GM12873 (cell line): ENCODE data around the gene NAV2.

ENCODE experiments used
- TF ChIP-seq, protein P1 (sequence below): IDR thresholded peaks from 2 replicates; pipeline ENCODE4 v1.5.1; 2012; ENCODE audit warnings: low read depth, mild to moderate bottlenecking, moderate library complexity, low read length, control low read depth; ENCODE audit not compliant: insufficient read depth; ENCODE audit errors: missing control alignments

NAV2 gene

DNA sequence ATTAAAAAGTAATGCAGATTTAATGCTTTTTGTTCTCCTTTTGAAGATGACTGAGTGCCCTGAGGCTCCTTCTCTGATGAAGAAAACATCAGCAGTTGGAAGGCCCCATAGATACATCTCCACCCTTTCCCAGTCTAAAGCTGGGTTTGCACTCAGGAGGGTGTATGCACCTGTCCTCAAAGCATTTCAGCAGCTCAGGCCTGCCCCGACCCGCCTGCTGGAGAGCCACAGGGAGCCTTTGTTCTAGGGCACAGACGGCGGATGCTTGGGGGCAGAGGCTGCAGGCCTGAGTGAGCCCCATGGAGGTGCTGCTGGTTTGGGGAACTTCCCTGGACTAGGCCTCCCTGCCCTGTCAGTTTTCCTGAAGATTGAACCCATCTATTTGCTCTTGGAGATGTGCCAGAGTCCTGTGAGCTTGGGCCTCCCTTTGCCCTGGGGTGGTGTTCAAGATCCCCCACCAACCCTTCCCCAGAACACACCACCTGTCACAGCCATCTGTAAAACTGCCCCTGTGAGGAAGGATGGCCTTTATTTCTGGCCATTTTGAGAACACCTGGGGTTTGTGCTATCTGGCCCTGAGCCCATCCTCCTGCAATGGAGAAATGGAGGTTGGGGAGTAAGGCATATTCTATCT, 160.0 kb downstream of the NAV2 start:
- TF ChIP-seq, protein P1, sequence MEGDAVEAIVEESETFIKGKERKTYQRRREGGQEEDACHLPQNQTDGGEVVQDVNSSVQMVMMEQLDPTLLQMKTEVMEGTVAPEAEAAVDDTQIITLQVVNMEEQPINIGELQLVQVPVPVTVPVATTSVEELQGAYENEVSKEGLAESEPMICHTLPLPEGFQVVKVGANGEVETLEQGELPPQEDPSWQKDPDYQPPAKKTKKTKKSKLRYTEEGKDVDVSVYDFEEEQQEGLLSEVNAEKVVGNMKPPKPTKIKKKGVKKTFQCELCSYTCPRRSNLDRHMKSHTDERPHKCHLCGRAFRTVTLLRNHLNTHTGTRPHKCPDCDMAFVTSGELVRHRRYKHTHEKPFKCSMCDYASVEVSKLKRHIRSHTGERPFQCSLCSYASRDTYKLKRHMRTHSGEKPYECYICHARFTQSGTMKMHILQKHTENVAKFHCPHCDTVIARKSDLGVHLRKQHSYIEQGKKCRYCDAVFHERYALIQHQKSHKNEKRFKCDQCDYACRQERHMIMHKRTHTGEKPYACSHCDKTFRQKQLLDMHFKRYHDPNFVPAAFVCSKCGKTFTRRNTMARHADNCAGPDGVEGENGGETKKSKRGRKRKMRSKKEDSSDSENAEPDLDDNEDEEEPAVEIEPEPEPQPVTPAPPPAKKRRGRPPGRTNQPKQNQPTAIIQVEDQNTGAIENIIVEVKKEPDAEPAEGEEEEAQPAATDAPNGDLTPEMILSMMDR, result no peak

DNA sequence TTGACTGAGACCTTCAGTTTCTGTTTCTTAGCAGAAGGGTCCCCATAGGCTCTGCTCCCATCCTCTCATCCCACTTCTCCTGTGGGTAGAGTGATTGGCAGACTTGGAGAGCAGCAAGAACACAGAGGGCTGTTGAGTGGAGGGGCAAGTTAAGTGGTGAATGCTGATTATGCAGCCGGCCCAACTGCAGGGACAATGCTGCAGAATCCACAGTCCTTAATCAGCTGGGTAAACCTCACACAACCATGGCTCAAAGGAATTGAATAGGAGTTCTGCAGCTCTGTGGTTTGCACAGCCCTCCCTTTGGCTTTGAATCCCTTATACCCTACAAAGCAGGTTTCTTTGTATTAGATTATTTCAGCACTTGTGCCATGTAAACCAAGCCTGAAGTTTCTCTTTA, 161.1 kb downstream of the NAV2 start:
- TF ChIP-seq, protein P1, result no peak

DNA sequence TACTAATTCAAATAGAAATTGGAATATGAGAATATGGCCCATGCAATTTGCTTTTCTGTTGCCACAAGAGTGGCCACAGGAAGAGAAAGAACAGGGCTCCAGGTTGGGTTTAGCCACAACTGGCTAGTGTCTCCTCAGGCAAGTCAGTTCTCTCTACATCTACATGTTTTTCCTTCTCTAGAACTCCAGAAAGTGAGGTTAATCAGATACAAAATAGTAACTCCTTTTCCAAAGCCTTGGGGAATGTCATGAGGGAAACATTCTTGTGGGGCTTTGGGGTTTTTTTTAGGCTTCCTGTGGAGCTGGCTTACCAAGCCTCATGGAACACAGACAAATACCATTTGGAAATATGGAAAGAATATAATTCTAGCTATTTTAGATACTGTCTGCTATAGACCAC, 161.6 kb downstream of the NAV2 start:
- TF ChIP-seq, protein P1, result no peak

DNA sequence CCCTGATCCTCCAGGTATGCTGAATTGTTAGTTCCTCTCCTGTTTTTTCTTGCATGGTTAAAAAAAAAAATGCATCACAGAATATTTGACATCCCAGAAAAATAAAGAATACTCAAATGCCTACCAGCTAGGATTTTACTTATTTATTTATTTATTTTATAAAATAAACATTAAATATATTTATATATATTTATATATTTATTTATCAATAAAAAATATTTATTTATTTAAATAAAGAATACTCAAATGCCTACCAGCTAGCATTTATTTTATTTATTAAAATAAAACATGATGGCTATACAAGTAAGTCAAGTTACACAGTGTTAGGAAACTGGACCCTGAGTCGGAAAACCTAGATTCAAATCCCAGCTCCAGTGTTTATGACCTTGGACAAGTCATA, 164.1 kb downstream of the NAV2 start:
- TF ChIP-seq, protein P1, result no peak

DNA sequence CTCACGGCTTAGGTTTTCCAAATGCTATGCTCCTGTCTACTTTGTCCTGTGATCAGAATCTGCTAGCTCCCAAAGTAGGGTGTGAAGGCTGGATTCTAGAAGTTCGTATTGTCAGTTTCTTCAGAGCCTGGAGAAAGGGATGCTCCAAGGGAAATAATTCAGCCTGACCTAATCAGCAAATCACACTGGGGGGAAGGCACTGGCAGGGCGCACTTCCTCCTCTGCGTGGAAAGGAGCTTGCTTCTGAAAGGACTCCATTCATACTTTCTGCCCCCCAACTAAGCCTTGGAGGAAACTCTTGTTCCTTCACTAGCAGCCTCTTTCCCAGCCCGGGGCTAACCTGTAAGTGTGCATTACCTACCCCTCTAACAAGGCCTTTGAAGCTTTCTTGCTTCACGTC, 165.9 kb downstream of the NAV2 start:
- TF ChIP-seq, protein P1, result no peak

DNA sequence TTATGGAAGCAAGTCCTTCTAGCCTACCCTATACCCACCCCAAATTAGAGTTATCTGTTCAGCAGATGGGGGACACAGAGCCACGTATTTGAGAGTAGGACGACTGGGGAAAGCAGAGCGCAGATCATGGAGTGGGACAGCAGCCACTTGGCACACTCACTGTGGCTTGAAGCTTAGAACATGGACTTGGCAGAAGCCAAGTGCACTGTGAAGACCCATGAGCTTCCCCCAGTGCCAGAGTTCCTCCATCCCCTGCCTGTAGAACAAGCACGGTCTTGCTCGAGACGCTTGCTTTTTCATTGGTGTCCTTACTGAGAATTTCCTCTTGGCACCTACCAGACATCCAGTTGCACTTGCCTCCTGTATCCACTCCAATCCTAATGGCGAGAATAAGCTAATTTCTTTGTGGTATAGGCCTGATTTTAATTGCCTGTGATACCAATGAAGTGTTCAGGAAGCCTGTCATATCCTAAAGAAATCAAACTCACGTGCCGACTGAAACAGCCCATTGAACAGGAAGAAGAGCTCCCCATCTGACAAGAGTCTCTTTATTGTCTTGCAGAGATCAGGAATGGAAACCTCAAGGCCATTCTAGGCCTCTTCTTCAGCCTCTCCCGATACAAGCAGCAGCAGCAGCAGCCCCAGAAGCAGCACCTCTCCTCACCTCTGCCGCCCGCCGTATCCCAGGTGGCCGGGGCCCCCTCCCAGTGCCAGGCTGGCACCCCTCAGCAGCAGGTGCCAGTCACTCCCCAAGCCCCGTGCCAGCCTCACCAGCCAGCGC, 166.9 kb downstream of the NAV2 start:
- TF ChIP-seq, protein P1, result no peak

DNA sequence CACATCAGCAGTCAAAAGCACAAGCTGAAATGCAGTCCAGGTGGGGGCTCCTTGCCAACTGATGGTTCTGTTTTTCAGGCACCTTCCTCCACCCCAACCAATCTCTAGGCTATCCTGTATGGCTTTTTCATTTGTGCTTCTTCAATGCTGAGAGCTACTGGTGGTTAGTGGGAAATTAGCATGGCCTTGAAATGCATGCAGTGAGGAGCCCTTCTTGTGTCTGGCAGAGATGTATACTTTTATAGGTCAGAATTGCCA, 167.4 kb downstream of the NAV2 start:
- TF ChIP-seq, protein P1, result no peak
